Dermis blood vessel endothelial cell (primary cell): ENCODE data around the gene UBR1. TPM values are rescaled to one million over a fixed set of nuclear protein-coding genes. Genes with fewer than 3 reads are reported as not detected.
"Not testable (repeated sequence)": the region's sequence is repeated elsewhere in the genome, so short reads cannot be mapped to it uniquely, and the experiment has no call there.

Source experiments
- DNase-seq: peaks from one replicate; pipeline ENCODE4 v3.0.0; 2010
- total RNA-seq: library from RNA; depleted of rRNA; stranded (reverse); fragments of >200 nt; gene quantifications from 2 replicates; pipeline ENCODE4 v1.2.3, GENCODE V29; 2014

Gene UBR1
- total RNA-seq, result 31.2 and 35.6 TPM in 2 replicates

DNA sequence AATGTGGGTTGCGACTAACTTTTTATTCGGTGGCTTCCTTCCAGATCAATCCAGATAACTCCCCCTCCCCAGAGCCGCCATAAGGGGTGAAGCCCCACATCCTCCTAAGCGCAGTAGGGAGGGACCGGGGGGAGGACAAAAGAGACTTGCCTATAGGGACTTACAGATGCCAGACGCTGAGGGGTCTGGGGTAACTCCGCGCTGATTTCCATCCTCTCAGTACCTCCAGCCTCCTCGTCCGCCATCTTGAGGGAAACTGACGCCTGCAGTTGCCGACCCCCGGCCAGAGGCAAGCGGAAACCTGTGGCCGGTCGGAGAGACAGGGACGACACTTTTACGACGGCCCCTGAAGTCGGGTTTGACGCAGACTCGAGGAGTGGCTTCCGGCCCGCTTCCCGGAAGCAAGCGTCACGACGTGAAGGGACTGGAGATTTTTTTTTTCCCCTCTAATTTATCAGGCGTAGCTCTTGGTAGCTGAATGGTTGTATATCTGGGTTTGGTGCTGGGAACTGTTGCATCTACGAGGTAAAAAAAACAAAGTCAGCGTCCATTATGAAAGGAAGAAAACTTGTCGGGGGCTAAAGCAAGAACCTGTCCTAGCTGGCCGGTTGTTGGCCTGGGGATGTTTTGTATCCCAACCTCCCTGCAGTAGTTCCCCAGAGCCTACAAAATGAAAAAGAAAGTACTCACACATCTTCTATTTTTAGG lies at the start of gene UBR1:
Gene UBR1, minus strand, starts transcription at position 261 of the 708 bp plus-strand sequence. Its CDS starts 16 bp downstream, at position 245.
- peak; percentile 94 for DNase-seq

GRCh38 chr15:43153269-43153668 lies 47.4 kb upstream of the UBR1 start:
- DNase-seq, result no peak

DNA sequence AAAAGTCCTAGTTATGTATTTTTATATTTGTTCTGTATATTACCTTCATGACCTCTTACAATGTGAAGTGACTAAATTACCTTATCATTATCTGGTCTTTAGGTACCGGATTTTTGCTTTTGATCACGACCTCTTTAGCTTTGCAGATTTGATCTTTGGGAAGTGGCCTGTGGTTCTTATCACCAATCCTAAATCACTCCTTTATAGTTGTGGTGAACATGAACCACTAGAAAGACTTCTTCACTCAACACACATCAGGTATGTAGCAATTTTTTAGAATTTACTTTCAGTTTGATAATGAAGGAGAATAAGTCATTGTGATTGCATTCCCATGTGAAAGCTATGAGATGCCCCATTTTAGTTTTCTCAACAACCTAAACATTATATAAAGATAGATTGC lies 45.9 kb upstream of the UBR1 start:
- DNase-seq, result no peak

DNA sequence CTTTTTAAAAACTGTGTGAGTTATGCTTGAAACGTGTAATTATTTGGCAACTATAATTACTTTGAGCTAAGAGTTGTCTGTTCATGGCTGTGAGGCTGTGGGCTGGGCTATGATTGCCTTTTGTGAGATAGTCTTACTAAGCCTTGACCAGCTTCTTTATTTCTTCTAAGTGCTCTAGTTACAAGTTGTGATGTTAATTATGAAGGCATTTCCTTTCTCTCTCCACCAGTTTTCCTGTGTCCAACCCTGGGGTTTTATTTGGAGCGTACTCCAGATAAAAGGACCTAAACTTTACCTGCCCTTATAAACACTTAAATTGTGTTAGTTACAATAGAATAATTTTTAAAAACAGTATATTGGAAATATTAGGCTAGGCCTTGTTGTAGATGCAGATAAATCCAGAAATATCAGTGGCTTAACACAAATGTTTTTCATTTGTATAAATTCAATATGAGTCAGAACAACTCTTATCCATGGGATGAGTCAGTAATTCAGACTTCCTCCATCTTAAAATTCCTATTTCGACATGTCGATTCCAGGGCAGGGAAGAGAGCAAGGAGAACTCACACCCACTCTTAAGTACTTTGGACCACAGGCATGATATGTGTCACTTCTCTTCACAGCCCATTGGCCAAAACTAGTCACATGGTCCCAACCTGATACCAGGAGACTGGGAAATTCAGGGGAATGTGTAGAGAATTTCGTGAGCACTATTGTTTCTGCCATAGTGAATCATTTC lies 44.5 kb upstream of the UBR1 start:
- DNase-seq, result peak; percentile 62

DNA sequence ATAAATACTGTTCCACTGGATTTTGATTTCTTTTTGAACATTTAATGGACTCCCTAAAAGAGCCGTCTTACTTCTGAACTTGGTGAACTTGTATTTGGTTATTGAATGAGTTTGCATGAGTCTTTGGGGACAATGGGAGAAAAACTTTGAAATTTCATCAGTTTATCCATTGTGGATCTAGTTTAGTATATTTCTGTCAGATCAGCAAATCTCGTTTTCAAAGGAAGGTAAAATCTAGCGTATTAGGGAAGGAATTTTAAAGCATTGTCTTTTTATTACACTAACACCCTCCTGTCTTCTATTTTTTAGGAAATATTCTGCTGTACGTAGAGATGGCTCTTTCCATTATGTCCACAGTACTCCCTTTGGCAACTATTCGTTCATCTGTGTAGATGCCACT lies 40.3 kb upstream of the UBR1 start:
- no peak for DNase-seq

- no peak for DNase-seq
Measured at GRCh38 chr15:43144512-43144911, 38.7 kb upstream of the UBR1 start.

DNA sequence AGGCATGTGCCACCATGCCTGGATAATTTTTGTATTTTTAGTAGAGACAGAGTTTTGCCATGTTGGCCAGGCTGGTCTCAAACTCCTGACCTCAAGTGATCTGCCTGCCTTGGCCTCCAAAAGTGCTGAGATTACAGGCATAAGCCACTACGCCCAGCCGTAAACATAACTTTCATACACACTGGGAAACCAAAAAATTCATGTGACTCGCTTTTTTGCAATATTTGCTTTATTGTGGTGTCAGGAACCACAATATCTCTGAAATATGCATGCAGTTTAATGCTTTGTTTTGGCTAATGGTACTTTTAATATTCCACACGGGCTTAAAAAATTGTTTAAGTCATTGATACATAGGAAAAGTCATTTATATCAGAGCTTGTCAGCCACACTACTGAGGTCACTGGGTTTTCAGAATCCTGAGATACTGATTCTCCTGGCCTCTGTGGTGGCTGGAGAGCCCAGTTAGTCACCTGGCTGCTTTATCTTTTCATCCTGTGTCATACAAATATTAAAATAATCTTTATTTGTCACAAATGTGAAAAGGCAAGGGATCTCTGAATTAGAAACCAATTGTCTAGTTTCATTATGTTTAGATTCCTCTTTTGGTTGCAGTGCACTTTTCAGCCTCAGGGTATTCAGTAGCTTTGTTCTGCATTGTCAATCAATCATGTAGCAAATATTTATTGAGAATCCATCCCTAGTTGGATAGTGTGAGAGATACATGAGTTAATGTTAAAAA lies 37.5 kb upstream of the UBR1 start:
- DNase-seq, result no peak

GRCh38 chr15:43135351-43135750 lies 29.5 kb upstream of the UBR1 start:
- no peak for DNase-seq

GRCh38 chr15:43134157-43134635 lies 28.4 kb upstream of the UBR1 start:
- DNase-seq, result no peak

- DNase-seq, result peak; percentile 70
Measured at GRCh38 chr15:43133430-43134156, 27.8 kb upstream of the UBR1 start, which contains the start of gene TMEM62. TSS of gene TMEM62 (plus strand) at chr15:43133586. CDS start at chr15:43133803, 217 bp downstream.

GRCh38 chr15:43132830-43133429 lies 27.1 kb upstream of the UBR1 start:
- no peak for DNase-seq

GRCh38 chr15:43128980-43129335 lies 23.1 kb upstream of the UBR1 start:
- DNase-seq, result no peak

GRCh38 chr15:43128174-43128979 lies 22.5 kb upstream of the UBR1 start:
- DNase-seq, result not testable (repeated sequence)

- DNase-seq, result no peak
Measured at GRCh38 chr15:43127752-43128151, 21.9 kb upstream of the UBR1 start.

- no peak for DNase-seq
Measured at GRCh38 chr15:43126356-43126755, 20.5 kb upstream of the UBR1 start.

GRCh38 chr15:43125100-43125661 lies 19.3 kb upstream of the UBR1 start:
- no peak for DNase-seq

DNA sequence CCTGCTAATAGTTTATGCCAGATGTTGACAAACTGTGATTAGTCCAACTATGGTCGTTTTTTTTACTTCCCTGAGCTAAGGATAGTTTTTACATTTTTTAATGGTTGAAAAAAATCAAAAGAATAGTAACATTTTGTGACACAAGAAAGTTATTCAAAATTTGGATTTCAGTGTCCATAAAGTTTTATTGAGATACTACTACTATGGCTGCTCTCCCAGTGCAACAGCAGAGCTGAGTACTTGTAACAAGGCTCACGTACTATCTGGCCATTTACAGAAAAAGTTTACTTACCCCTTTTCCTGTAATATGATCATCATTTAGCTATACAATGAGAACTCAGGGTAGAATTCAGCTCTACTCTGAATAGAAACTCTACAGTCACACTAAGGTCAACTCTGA lies 16.0 kb upstream of the UBR1 start:
- DNase-seq, result no peak

DNA sequence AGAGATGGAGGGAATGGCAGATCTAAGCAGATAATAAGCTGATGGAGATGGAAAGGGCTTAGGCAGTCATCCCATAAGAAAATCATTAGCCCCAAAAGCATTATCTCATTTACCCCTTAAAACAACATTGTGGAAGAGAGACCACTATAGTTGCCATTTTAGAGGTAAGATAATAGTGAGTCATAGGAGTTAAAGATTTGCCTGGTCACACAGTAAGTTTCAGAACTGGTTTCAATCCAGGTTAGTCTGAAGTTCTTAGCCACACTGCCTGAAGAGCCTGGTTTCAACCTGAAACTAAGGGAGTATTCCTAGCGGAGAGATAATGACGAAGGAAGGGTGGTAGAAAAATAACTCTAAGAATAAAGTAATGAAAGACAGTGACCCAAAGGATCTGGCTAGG lies 13.0 kb upstream of the UBR1 start:
- DNase-seq, result no peak

GRCh38 chr15:43118286-43118685 lies 12.4 kb upstream of the UBR1 start:
- DNase-seq, result no peak

GRCh38 chr15:43111354-43111753 lies 5.5 kb upstream of the UBR1 start:
- DNase-seq, result no peak

DNA sequence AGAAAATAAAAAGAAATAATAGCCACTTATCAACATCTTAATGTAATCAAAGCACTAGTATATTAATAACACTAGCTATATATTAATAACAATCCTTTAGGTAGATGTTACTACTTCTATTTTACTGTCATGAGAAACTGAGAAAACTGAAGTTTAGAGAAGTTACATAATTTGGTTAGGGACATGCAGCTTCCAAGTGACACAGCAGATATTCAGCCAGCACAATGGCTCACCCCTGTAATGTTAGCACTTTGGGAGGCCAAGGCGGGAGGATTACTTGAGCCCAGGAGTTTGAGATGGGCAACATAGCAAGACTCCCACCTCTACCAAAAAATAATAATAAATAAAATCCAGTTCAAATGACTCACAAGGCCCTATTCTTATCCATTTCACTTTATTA lies 1.9 kb upstream of the UBR1 start:
- no peak for DNase-seq
